ENCODE data around the gene GAS2.

DNA sequence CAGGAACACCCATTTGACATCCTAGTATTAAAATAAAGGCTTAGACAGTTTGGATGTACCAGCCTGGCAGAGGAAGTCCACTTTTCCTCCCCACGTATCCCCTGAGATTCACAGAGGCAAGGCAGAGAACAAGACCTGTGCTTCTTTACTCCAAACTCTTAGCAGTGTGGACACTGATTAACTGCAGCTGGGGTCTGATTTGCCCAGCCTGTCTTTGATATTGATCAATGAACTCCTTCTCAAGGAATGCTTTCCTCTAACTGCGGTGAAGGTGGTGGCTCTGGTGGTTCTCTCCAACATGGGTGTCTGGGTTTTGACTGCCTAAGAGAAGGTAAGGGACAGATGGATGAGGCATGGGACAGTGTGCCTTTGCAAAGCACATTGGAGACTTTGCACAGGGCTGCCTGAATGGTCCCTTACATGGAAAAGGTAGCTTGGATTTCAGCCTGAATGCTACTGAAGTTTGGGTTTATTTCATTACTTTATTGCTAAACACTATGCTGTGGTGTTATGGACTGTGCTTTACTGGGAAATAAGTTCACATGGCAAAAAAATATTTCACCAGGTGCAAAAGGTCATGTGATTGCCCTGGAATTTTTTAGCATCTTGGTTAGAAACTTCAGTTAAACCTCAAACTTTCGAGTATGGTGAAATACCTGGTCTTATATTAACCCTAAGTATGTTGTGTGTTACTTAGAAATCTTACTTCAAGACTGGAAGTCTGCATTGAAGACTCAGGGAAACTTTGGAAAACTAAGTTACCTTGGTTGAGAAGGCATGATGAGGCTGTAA is 1.8 kb downstream of the GAS2 start:
- TF ChIP-seq, protein P1, sequence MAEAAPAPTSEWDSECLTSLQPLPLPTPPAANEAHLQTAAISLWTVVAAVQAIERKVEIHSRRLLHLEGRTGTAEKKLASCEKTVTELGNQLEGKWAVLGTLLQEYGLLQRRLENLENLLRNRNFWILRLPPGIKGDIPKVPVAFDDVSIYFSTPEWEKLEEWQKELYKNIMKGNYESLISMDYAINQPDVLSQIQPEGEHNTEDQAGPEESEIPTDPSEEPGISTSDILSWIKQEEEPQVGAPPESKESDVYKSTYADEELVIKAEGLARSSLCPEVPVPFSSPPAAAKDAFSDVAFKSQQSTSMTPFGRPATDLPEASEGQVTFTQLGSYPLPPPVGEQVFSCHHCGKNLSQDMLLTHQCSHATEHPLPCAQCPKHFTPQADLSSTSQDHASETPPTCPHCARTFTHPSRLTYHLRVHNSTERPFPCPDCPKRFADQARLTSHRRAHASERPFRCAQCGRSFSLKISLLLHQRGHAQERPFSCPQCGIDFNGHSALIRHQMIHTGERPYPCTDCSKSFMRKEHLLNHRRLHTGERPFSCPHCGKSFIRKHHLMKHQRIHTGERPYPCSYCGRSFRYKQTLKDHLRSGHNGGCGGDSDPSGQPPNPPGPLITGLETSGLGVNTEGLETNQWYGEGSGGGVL (CRISPR knock-in tag; IDR thresholded peaks at IDR 0.05): no peak
- no peak for TF ChIP-seq MAFK (IDR thresholded peaks at IDR 0.05; ENCODE audit: low read length)
- TF ChIP-seq, protein P2, sequence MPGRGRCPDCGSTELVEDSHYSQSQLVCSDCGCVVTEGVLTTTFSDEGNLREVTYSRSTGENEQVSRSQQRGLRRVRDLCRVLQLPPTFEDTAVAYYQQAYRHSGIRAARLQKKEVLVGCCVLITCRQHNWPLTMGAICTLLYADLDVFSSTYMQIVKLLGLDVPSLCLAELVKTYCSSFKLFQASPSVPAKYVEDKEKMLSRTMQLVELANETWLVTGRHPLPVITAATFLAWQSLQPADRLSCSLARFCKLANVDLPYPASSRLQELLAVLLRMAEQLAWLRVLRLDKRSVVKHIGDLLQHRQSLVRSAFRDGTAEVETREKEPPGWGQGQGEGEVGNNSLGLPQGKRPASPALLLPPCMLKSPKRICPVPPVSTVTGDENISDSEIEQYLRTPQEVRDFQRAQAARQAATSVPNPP (IDR thresholded peaks at IDR 0.05; ENCODE audit: borderline replicate concordance, insufficient read depth, insufficient read length): no peak
- no peak for TF ChIP-seq CEBPB (tag; IDR thresholded peaks at IDR 0.05)
- TF ChIP-seq, protein P3, sequence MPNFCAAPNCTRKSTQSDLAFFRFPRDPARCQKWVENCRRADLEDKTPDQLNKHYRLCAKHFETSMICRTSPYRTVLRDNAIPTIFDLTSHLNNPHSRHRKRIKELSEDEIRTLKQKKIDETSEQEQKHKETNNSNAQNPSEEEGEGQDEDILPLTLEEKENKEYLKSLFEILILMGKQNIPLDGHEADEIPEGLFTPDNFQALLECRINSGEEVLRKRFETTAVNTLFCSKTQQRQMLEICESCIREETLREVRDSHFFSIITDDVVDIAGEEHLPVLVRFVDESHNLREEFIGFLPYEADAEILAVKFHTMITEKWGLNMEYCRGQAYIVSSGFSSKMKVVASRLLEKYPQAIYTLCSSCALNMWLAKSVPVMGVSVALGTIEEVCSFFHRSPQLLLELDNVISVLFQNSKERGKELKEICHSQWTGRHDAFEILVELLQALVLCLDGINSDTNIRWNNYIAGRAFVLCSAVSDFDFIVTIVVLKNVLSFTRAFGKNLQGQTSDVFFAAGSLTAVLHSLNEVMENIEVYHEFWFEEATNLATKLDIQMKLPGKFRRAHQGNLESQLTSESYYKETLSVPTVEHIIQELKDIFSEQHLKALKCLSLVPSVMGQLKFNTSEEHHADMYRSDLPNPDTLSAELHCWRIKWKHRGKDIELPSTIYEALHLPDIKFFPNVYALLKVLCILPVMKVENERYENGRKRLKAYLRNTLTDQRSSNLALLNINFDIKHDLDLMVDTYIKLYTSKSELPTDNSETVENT (CRISPR knock-in tag; IDR thresholded peaks at IDR 0.05): no peak
- TF ChIP-seq NR2F6 (CRISPR knock-in tag; IDR thresholded peaks at IDR 0.05): no peak
- TF ChIP-seq, protein P4, sequence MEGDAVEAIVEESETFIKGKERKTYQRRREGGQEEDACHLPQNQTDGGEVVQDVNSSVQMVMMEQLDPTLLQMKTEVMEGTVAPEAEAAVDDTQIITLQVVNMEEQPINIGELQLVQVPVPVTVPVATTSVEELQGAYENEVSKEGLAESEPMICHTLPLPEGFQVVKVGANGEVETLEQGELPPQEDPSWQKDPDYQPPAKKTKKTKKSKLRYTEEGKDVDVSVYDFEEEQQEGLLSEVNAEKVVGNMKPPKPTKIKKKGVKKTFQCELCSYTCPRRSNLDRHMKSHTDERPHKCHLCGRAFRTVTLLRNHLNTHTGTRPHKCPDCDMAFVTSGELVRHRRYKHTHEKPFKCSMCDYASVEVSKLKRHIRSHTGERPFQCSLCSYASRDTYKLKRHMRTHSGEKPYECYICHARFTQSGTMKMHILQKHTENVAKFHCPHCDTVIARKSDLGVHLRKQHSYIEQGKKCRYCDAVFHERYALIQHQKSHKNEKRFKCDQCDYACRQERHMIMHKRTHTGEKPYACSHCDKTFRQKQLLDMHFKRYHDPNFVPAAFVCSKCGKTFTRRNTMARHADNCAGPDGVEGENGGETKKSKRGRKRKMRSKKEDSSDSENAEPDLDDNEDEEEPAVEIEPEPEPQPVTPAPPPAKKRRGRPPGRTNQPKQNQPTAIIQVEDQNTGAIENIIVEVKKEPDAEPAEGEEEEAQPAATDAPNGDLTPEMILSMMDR (IDR thresholded peaks at IDR 0.05 in 2 of 3, conservative IDR thresholded peaks at IDR 0.05 in 1 of 3; ENCODE audit: insufficient read depth in 2 of 3, low read depth in 1 of 3, low read length in 3 of 3): no peak
- TF ChIP-seq PHB (CRISPR knock-in tag; IDR thresholded peaks at IDR 0.05): no peak
- no peak for TF ChIP-seq EZH2 (IDR thresholded peaks at IDR 0.05; ENCODE audit: borderline replicate concordance, low read depth, low read length)
- no peak for TF ChIP-seq SIN3A (IDR thresholded peaks at IDR 0.05; ENCODE audit: borderline replicate concordance in 2 of 2, control insufficient read depth in 1 of 2, low read depth in 2 of 2, low read length in 2 of 2)
- TF ChIP-seq MEF2D (tag; conservative IDR thresholded peaks at IDR 0.05; ENCODE audit: low read depth): no peak

Measured in K562 (cell line).